WTC11 (cell line): ENCODE results near the gene DUS1L. TPM values are rescaled to one million over a fixed set of nuclear protein-coding genes. Genes with fewer than 3 reads are reported as not detected.

Experiments
- ATAC-seq: fragments of 200-7000 bp; cut with Tn5 transposase; 2 replicates; pipeline ENCODE4 v1.10.0; 2021; ENCODE audit warnings: mild to moderate bottlenecking, moderate library complexity
- CTCF ChIA-PET: fragments of 300-600 bp; sonication (Branson Sonifier 250); formaldehyde crosslinking; loops from one replicate; lab custom pipeline; 2021; ENCODE audit warnings: antibody characterized with exemption; lab: Charles Lee
- POLR2A ChIA-PET: fragments of 350-600 bp; sonication (Branson Sonifier 250); formaldehyde crosslinking; loops from one replicate; lab custom pipeline; 2021; ENCODE audit warnings: antibody characterized with exemption; lab: Charles Lee
- DNase-seq: peaks from one replicate; pipeline ENCODE4 v3.0.0; 2021; ENCODE audit warnings: low spot score
- H3K27ac Mint-ChIP-seq: 2 replicates; pipeline ENCODE4 v1.8.0; 2021; ENCODE audit warnings: mixed read lengths
- H3K27me3 Mint-ChIP-seq: 2 replicates; pipeline ENCODE4 v1.8.0; 2021; ENCODE audit warnings: low read depth, mild to moderate bottlenecking, moderate library complexity, mixed read lengths
- H3K36me3 Mint-ChIP-seq: 2 replicates; pipeline ENCODE4 v1.8.0; 2021; ENCODE audit warnings: mixed read lengths
- H3K4me1 Mint-ChIP-seq: 2 replicates; pipeline ENCODE4 v1.8.0; 2022; ENCODE audit warnings: mixed read lengths
- H3K4me3 Mint-ChIP-seq: 2 replicates; pipeline ENCODE4 v1.8.0; 2021; ENCODE audit warnings: mild to moderate bottlenecking, moderate library complexity, mixed read lengths
- H3K9me3 Mint-ChIP-seq: 2 replicates; pipeline ENCODE4 v1.8.0; 2021; ENCODE audit warnings: mixed read lengths
- ATF2 ChIP-seq: sonication (generic); formaldehyde crosslinking; IDR thresholded peaks from 2 replicates; pipeline ENCODE4 v1.8.1; 2022; ENCODE audit warnings: low read depth, missing genetic modification reagents, borderline replicate concordance
- CDX4 ChIP-seq: fragments of 250-450 bp; sonication (Bioruptor Pico); IDR thresholded peaks from 2 replicates; pipeline ENCODE4 v1.9.0; 2021; ENCODE audit warnings: moderate library complexity, mild to moderate bottlenecking, inconsistent platforms, borderline replicate concordance
- ETV6 ChIP-seq: sonication (generic); formaldehyde crosslinking; IDR thresholded peaks from 2 replicates; pipeline ENCODE4 v1.8.1; 2022; ENCODE audit warnings: mild to moderate bottlenecking, missing genetic modification reagents
- GTF2I ChIP-seq: fragments of 250-450 bp; sonication (Bioruptor Pico); conservative IDR thresholded peaks from 2 replicates; pipeline ENCODE4 v1.4.0; 2021; ENCODE audit warnings: mild to moderate bottlenecking
- JUN ChIP-seq: sonication (generic); formaldehyde crosslinking; IDR thresholded peaks from 2 replicates; pipeline ENCODE4 v1.8.0; 2023; ENCODE audit warnings: mild to moderate bottlenecking, missing genetic modification reagents
- MYBL2 ChIP-seq: sonication (generic); formaldehyde crosslinking; IDR thresholded peaks from 2 replicates; pipeline ENCODE4 v1.8.1; 2023; ENCODE audit warnings: mild to moderate bottlenecking, moderate library complexity, missing genetic modification reagents
- NFATC4 ChIP-seq: fragments of 250-450 bp; sonication (Bioruptor Pico); IDR thresholded peaks from 2 replicates; pipeline ENCODE4 v1.9.0; 2021; ENCODE audit warnings: mild to moderate bottlenecking
- NR1H2 ChIP-seq: sonication (generic); formaldehyde crosslinking; IDR thresholded peaks from 2 replicates; pipeline ENCODE4 v1.9.0; 2021; ENCODE audit warnings: mild to moderate bottlenecking, moderate library complexity, missing genetic modification reagents
- OVOL2 ChIP-seq: fragments of 250-450 bp; sonication (Bioruptor Pico); IDR thresholded peaks from 2 replicates; pipeline ENCODE4 v1.9.0; 2021; ENCODE audit warnings: mild to moderate bottlenecking, borderline replicate concordance
- RELA ChIP-seq: sonication (generic); formaldehyde crosslinking; IDR thresholded peaks from 2 replicates; pipeline ENCODE4 v1.8.1; 2022; ENCODE audit warnings: missing genetic modification reagents, mild to moderate bottlenecking, borderline replicate concordance
- SMAD3 ChIP-seq: sonication (generic); formaldehyde crosslinking; IDR thresholded peaks from 2 replicates; pipeline ENCODE4 v1.8.0; 2022; ENCODE audit warnings: missing genetic modification reagents, mild to moderate bottlenecking, borderline replicate concordance
- ZBTB21 ChIP-seq: sonication (generic); formaldehyde crosslinking; IDR thresholded peaks from 2 replicates; pipeline ENCODE4 v1.8.1; 2023; ENCODE audit warnings: mild to moderate bottlenecking, missing genetic modification reagents, borderline replicate concordance
- ZNF121 ChIP-seq: sonication (generic); formaldehyde crosslinking; IDR thresholded peaks from 2 replicates; pipeline ENCODE4 v1.8.0; 2023; ENCODE audit warnings: missing genetic modification reagents
- ZNF219 ChIP-seq: sonication (generic); formaldehyde crosslinking; IDR thresholded peaks from 2 replicates; pipeline ENCODE4 v1.8.0; 2023; ENCODE audit warnings: missing genetic modification reagents, mild to moderate bottlenecking, borderline replicate concordance
- ZNF232 ChIP-seq: sonication (generic); formaldehyde crosslinking; IDR thresholded peaks from 2 replicates; pipeline ENCODE4 v1.8.0; 2022; ENCODE audit warnings: mild to moderate bottlenecking, missing genetic modification reagents
- ZNF317 ChIP-seq: sonication (generic); formaldehyde crosslinking; IDR thresholded peaks from 2 replicates; pipeline ENCODE4 v1.8.1; 2023; ENCODE audit warnings: low read depth, mild to moderate bottlenecking, moderate library complexity, missing genetic modification reagents, borderline replicate concordance
- total RNA-seq: library from RNA; stranded (reverse); gene quantifications from 3 replicates; pipeline ENCODE4 v1.2.3, GENCODE V29; 2021
- TF ChIP-seq, protein P1 (sequence below): sonication (generic); formaldehyde crosslinking; IDR thresholded peaks from 2 replicates; pipeline ENCODE4 v1.8.0; 2023; ENCODE audit warnings: mild to moderate bottlenecking, missing genetic modification reagents
- TF ChIP-seq, protein P2 (sequence below): sonication (generic); formaldehyde crosslinking; IDR thresholded peaks from 2 replicates; pipeline ENCODE4 v1.8.0; 2022; ENCODE audit warnings: mild to moderate bottlenecking, missing genetic modification reagents
- TF ChIP-seq, protein P3 (sequence below): sonication (generic); formaldehyde crosslinking; IDR thresholded peaks from 2 replicates; pipeline ENCODE4 v1.8.1; 2022; ENCODE audit warnings: missing genetic modification reagents, borderline replicate concordance

DUS1L gene
- total RNA-seq, 1 experiment from 2014 or later, result 120 TPM

DNA sequence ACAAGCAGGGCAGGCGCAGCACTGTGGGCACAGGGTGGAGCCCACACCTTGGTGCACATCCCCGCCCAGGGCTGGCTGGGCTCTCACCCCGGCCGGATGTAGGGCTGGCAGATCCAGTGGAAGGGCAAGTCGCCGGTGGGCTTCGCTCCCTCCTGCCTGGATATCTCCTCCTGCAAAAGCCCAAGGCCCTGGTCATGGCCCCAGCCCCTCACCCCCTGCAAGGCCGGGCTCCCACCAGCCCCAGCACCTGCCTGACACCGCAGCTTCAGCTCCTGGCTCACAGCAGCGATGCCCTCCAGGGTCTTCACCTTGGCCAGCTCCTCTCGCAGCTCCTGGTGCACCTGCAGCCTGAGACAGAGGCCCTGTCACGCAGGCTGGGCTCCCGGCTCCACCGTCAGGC lies 5.0 kb downstream of the DUS1L start:
- ChIA-PET POLR2A (interaction anchor here (0.9 kb wide), 1 partner anchor 31 kb away, joined by 3 read pairs; no protein-coding TSS in a partner anchor), CTCF (interaction anchor here (1.0 kb wide), 1 partner anchor 30 kb away, joined by 6 read pairs; no protein-coding TSS in a partner anchor)
- no peak for DNase-seq
- Mint-ChIP-seq H3K4me3 (no peak overlapping the region), H3K9me3 (no peaks in the 10 kb centered on the region), H3K4me1 (no peaks in the 10 kb centered on the region), H3K27me3 (no peaks in the 10 kb centered on the region), H3K36me3 (peaks cover 3% of the 10 kb centered on the region; the same call in 1 of the 2 replicates), H3K27ac (no peak overlapping the region)
- TF ChIP-seq JUN (CRISPR knock-in tag), result no peak
- no peak for ATAC-seq

- TF ChIP-seq OVOL2 (CRISPR knock-in tag) (no peak), GTF2I (CRISPR knock-in tag) (no peak), ZNF232 (CRISPR knock-in tag) (no peak), RELA (CRISPR knock-in tag) (no peak), CDX4 (no peak), SMAD3 (CRISPR knock-in tag) (no peak), NR1H2 (CRISPR knock-in tag) (no peak), MYBL2 (no peak), ZNF317 (no peak), ATF2 (CRISPR knock-in tag) (no peak)
- POLR2A ChIA-PET, result interaction anchor here (1.5 kb wide), 1 partner anchor 29 kb away, joined by 4 read pairs; no protein-coding TSS in a partner anchor
- DNase-seq, result no peak
- H3K27me3 Mint-ChIP-seq, result no peaks in the 10 kb centered on the region
- peaks cover 7% of the 10 kb centered on the region; the same call in 1 of the 2 replicates for H3K36me3 Mint-ChIP-seq
- H3K27ac Mint-ChIP-seq, result no peak overlapping the region
- no peak for ATAC-seq
- H3K4me3 Mint-ChIP-seq, result no peak overlapping the region
- no peaks in the 10 kb centered on the region for H3K4me1 Mint-ChIP-seq
- H3K9me3 Mint-ChIP-seq, result no peaks in the 10 kb centered on the region
- CTCF ChIA-PET, result interaction anchor here (0.8 kb wide), 1 partner anchor 22 kb away, joined by 3 read pairs; the partner anchor contains the start of gene DCXR
These were observed 5.6 kb downstream of the DUS1L start for GRCh38 chr17:82060001-82060380.

- Mint-ChIP-seq H3K36me3 (peaks cover 8% of the 10 kb centered on the region; the same call in 1 of the 2 replicates), H3K4me1 (no peaks in the 10 kb centered on the region), H3K9me3 (no peaks in the 10 kb centered on the region), H3K27ac (no peak overlapping the region), H3K4me3 (no peak overlapping the region), H3K27me3 (no peaks in the 10 kb centered on the region)
- CTCF ChIA-PET, result interaction anchor here (0.8 kb wide), 1 partner anchor 22 kb away, joined by 3 read pairs; the partner anchor contains the start of gene DCXR
- POLR2A ChIA-PET, result interaction anchor here (1.5 kb wide), 1 partner anchor 29 kb away, joined by 4 read pairs; no protein-coding TSS in a partner anchor
- DNase-seq (no peak), ATAC-seq (no peak)
- TF ChIP-seq NFATC4 (CRISPR knock-in tag), result 0 out of 2 replicates have a peak, but pooled peaks have one; percentile 7
- no peak for TF ChIP-seq ETV6 (CRISPR knock-in tag)
- TF ChIP-seq, all 79 proteins: peak for 1
These were observed 6.2 kb downstream of the DUS1L start for GRCh38 chr17:82059272-82060000.

GRCh38 chr17:82058855-82059249 lies 6.8 kb downstream of the DUS1L start:
- no peak for ATAC-seq
- Mint-ChIP-seq H3K4me3 (no peak overlapping the region), H3K36me3 (peaks cover 8% of the 10 kb centered on the region; the same call in 1 of the 2 replicates), H3K27ac (no peak overlapping the region), H3K9me3 (no peaks in the 10 kb centered on the region), H3K4me1 (no peaks in the 10 kb centered on the region), H3K27me3 (no peaks in the 10 kb centered on the region)
- no peak for DNase-seq
- POLR2A ChIA-PET, result interaction anchor here (1.5 kb wide), 1 partner anchor 28 kb away, joined by 4 read pairs; no protein-coding TSS in a partner anchor
- CTCF ChIA-PET, result no interaction called here
- TF ChIP-seq, protein P1, sequence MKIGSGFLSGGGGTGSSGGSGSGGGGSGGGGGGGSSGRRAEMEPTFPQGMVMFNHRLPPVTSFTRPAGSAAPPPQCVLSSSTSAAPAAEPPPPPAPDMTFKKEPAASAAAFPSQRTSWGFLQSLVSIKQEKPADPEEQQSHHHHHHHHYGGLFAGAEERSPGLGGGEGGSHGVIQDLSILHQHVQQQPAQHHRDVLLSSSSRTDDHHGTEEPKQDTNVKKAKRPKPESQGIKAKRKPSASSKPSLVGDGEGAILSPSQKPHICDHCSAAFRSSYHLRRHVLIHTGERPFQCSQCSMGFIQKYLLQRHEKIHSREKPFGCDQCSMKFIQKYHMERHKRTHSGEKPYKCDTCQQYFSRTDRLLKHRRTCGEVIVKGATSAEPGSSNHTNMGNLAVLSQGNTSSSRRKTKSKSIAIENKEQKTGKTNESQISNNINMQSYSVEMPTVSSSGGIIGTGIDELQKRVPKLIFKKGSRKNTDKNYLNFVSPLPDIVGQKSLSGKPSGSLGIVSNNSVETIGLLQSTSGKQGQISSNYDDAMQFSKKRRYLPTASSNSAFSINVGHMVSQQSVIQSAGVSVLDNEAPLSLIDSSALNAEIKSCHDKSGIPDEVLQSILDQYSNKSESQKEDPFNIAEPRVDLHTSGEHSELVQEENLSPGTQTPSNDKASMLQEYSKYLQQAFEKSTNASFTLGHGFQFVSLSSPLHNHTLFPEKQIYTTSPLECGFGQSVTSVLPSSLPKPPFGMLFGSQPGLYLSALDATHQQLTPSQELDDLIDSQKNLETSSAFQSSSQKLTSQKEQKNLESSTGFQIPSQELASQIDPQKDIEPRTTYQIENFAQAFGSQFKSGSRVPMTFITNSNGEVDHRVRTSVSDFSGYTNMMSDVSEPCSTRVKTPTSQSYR (CRISPR knock-in tag), result no peak
- TF ChIP-seq, protein P2, sequence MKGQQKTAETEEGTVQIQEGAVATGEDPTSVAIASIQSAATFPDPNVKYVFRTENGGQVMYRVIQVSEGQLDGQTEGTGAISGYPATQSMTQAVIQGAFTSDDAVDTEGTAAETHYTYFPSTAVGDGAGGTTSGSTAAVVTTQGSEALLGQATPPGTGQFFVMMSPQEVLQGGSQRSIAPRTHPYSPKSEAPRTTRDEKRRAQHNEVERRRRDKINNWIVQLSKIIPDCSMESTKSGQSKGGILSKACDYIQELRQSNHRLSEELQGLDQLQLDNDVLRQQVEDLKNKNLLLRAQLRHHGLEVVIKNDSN (CRISPR knock-in tag), result no peak
- TF ChIP-seq ZNF121 (CRISPR knock-in tag) (no peak), OVOL2 (CRISPR knock-in tag) (no peak), ZBTB21 (CRISPR knock-in tag) (no peak), ZNF219 (CRISPR knock-in tag) (no peak)
- TF ChIP-seq, protein P3, sequence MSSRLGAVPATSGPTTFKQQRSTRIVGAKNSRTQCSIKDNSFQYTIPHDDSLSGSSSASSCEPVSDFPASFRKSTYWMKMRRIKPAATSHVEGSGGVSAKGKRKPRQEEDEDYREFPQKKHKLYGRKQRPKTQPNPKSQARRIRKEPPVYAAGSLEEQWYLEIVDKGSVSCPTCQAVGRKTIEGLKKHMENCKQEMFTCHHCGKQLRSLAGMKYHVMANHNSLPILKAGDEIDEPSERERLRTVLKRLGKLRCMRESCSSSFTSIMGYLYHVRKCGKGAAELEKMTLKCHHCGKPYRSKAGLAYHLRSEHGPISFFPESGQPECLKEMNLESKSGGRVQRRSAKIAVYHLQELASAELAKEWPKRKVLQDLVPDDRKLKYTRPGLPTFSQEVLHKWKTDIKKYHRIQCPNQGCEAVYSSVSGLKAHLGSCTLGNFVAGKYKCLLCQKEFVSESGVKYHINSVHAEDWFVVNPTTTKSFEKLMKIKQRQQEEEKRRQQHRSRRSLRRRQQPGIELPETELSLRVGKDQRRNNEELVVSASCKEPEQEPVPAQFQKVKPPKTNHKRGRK (CRISPR knock-in tag), result no peak
